GM12874 (cell line): ENCODE data around the gene SHISA8.

ENCODE experiments used
- TF ChIP-seq, protein P1 (sequence below): IDR thresholded peaks from 2 replicates; pipeline ENCODE4 v1.5.1; 2011; ENCODE audit warnings: low read depth, mild to moderate bottlenecking, control low read depth, low read length, moderate library complexity; ENCODE audit not compliant: insufficient read depth

Gene SHISA8

GRCh38 chr22:41902932-41903421, 11.9 kb downstream of the SHISA8 start:
- TF ChIP-seq, protein P1, sequence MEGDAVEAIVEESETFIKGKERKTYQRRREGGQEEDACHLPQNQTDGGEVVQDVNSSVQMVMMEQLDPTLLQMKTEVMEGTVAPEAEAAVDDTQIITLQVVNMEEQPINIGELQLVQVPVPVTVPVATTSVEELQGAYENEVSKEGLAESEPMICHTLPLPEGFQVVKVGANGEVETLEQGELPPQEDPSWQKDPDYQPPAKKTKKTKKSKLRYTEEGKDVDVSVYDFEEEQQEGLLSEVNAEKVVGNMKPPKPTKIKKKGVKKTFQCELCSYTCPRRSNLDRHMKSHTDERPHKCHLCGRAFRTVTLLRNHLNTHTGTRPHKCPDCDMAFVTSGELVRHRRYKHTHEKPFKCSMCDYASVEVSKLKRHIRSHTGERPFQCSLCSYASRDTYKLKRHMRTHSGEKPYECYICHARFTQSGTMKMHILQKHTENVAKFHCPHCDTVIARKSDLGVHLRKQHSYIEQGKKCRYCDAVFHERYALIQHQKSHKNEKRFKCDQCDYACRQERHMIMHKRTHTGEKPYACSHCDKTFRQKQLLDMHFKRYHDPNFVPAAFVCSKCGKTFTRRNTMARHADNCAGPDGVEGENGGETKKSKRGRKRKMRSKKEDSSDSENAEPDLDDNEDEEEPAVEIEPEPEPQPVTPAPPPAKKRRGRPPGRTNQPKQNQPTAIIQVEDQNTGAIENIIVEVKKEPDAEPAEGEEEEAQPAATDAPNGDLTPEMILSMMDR = no peak

DNA sequence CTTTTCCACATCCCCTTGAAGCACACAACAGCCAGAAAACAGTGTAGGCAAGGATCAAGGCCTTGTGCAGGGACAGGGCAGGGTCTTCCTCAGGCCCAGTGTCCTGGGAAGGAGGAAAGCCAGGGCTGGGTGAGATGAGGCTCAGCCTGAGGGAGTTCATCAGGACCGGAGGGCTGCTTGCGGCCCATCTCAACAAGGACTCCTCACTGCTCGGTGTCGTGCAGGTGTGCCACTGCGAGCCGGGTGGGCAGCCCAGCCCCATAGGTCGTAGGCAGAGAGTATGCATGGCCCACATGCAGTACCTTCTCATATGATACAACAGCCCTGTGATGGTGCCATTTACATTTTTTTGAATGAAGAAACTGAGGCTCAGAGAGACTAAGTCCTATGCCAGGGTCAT, 12.9 kb downstream of the SHISA8 start:
- TF ChIP-seq, protein P1 = no peak

DNA sequence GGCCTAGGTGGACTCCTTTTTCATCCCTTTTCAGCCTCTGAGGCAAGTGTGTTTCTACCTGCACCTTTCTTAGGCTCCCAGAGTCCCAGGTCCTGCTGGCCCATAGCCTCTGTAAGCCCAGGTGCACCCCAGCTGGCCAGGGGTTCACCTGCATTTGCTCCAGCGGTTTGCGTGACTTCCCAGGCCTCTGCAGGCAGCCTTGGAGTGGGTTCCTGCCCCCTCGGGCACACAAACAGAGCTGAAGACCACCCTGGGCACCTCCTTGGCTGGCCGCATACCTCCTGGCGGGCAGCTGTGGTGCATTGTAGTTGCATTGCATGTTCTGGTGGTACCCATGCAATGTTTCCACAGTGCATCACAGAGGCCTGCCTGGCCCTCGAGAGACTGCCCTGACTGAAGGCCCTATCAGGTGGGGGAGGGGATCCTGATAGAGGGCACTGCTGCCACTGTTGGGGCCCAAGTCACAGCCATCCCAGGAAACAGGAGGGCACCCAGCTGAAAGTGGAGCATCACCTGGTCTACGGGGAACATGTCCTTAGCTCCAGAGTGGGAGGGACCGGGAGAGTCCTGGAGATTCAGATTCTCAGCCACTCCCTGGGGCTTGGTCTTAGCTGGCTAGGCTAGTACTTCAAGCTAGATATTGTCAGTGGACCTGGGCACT, 14.1 kb downstream of the SHISA8 start:
- TF ChIP-seq, protein P1 = no peak

- TF ChIP-seq, protein P1 = no peak
These were observed 14.8 kb downstream of the SHISA8 start for GRCh38 chr22:41899992-41900651.

GRCh38 chr22:41899110-41899509, 15.8 kb downstream of the SHISA8 start:
- TF ChIP-seq, protein P1 = no peak

DNA sequence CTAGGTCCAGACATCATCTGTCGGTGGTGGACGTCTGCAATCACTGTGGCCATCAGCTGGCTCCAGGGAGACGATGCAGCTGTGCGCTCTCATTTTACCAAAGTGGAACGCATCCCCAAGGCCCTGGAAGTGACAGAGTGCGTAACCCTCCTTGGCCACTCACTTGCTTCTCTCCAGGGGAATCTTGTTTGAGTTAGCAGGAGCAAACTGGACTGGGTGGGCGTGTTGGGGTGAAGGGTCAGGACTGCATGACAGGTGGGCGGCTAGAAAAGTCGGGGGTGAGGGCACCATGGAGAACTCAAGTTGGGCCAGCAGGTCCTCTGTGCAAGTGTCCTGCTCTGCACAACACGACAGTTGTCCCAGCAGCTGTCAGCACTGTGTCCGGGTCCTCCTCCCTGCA, 16.2 kb downstream of the SHISA8 start:
- TF ChIP-seq, protein P1 = no peak

DNA sequence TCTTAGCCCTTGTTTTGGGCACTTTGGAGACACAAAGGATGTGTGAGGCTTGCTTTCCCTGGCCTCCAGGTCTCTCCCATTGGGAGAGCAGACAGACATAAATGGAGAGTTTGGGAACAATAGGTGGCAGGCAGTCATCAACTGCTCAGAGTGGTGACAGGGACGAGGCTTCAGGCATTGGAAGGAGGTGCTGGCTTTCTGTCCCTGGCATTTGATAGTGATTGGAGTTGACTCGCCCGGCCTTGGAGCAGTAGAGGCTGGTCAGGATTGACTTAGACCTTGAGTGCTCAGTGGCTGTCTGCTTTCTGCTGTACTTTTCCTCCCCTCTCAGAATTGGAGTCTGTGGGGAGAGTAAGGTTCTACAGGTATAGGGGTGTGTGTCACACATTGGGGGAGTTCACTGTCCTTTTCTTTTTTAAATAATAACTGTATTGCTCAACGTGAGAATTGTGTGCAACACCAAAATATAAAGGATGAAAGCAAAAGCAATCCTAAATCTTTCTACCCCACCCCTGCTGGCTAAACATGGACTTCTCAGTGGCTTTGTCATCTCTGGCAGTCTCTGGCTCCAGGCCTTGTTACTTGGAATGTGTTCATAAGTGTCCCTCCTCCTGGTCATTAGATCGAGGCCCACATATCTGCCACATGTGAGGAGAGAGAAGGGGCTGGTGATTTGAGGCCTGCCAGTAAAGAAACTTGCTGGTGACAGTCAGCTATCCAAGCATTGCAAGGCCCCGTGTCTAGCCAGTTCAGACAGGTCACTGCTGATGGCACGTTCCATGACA, 21.1 kb downstream of the SHISA8 start:
- TF ChIP-seq, protein P1 = no peak
